Activated T-cell treated with anti-CD3 and anti-CD28 coated beads, Interleukin-2, amount 50 U/mL, for 24 hours (primary cell): ENCODE results near the gene HNRNPA1.
A peak's percentile ranks its signal among the peaks of the same experiment; 100 is the strongest.
"Not testable (repeated sequence)": the region's sequence is repeated elsewhere in the genome, so short reads cannot be mapped to it uniquely, and the experiment has no call there.

Experiments used
- DNase-seq: peaks from one replicate; pipeline ENCODE4 v3.0.0-alpha.2; 2020
- H3K27ac Mint-ChIP-seq: 2 replicates; pipeline ENCODE4 v1.8.0; 2020; ENCODE audit warnings: mild to moderate bottlenecking, mixed read lengths
- H3K27me3 Mint-ChIP-seq: 2 replicates; pipeline ENCODE4 v1.8.0; 2020; ENCODE audit warnings: mixed read lengths
- H3K36me3 Mint-ChIP-seq: 2 replicates; pipeline ENCODE4 v1.8.0; 2020; ENCODE audit warnings: low read depth, mixed read lengths
- H3K4me1 Mint-ChIP-seq: 2 replicates; pipeline ENCODE4 v1.8.0; 2020; ENCODE audit warnings: low read depth, mixed read lengths
- H3K4me3 Mint-ChIP-seq: 2 replicates; pipeline ENCODE4 v1.8.0; 2020; ENCODE audit warnings: mild to moderate bottlenecking, moderate library complexity, mixed read lengths
- H3K9me3 Mint-ChIP-seq: 2 replicates; pipeline ENCODE4 v1.8.0; 2020; ENCODE audit warnings: mixed read lengths

HNRNPA1 gene

DNA sequence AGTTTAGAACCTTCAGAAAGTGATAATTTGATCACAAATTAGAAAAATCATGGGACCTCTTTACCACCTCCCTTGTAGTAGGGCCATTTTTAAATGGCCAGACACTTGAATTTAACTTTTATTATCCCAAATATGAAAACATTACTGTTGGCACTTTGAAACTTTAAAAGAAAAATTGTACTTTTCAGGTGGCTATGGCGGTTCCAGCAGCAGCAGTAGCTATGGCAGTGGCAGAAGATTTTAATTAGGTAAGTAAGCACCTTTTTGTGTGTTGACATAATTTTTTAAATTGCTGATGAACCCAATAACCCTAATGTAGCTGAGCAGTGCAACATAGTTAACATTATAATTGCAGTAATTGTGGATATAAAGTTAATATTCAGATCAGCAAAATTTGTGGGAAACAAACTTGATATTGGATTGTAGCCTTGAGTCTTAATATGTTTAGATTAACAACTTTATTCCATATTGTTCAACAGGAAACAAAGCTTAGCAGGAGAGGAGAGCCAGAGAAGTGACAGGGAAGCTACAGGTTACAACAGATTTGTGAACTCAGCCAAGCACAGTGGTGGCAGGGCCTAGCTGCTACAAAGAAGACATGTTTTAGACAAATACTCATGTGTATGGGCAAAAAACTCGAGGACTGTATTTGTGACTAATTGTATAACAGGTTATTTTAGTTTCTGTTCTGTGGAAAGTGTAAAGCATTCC lies 3.7 kb downstream of the HNRNPA1 start:
- H3K4me3 Mint-ChIP-seq, H3K36me3 Mint-ChIP-seq, H3K9me3 Mint-ChIP-seq, H3K27ac Mint-ChIP-seq, H3K27me3 Mint-ChIP-seq, DNase-seq: not testable (repeated sequence)
- peaks cover 42% of the 10 kb centered on the region for H3K4me1 Mint-ChIP-seq

DNA sequence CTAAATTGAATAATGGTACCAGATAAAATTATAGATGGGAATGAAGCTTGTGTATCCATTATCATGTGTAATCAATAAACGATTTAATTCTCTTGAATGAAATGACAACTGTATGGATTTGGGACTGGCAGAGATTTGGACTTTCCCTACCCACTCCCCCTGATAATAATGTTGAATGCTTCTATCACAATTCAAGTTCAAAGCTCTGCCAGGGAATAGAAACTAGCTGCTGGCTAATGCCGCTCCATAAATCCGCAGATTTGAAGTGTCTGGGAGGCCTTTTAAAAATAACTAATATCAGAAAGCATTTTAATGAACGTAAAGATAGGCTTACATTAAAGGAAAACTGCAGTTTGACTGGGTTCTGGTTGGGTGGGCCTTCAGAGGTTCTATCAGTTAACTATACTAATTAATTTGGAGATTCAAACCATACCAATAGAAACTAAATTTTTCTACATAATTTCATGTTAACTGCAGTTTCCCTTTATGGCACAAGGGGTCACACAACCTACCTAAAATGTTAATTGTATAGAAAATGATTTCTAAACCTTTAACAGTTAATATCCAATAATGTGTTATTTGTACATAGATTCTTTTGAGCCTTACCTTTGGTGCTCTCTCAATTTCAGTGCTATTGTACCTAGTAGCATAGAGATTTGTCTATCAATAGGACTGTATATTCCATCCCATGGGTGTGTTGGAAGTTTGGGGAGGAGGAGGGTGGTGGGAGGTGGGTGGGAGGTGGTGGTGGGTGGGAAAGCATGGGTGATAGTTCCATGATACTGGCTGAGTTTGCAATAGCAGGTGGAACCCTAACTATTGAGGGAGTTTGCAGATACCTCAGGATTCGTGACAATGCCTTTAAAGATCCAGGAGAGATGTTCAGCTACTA lies 4.9 kb downstream of the HNRNPA1 start:
- Mint-ChIP-seq H3K27ac (no peak overlapping the region), H3K4me1 (peaks cover 42% of the 10 kb centered on the region), H3K4me3 (no peak overlapping the region), H3K27me3 (no peaks in the 10 kb centered on the region), H3K9me3 (no peaks in the 10 kb centered on the region), H3K36me3 (peaks cover 3% of the 10 kb centered on the region)
- DNase-seq, result no peak

GRCh38 chr12:54286042-54287030 lies 5.8 kb downstream of the HNRNPA1 start:
- Mint-ChIP-seq H3K4me1 (peaks cover 42% of the 10 kb centered on the region), H3K36me3 (peaks cover 3% of the 10 kb centered on the region), H3K27ac (no peak overlapping the region), H3K9me3 (no peaks in the 10 kb centered on the region), H3K4me3 (no peak overlapping the region), H3K27me3 (no peaks in the 10 kb centered on the region)
- DNase-seq, result peak; percentile 53

GRCh38 chr12:54287261-54288157 lies 7.0 kb downstream of the HNRNPA1 start:
- H3K27ac Mint-ChIP-seq, result no peak overlapping the region

DNA sequence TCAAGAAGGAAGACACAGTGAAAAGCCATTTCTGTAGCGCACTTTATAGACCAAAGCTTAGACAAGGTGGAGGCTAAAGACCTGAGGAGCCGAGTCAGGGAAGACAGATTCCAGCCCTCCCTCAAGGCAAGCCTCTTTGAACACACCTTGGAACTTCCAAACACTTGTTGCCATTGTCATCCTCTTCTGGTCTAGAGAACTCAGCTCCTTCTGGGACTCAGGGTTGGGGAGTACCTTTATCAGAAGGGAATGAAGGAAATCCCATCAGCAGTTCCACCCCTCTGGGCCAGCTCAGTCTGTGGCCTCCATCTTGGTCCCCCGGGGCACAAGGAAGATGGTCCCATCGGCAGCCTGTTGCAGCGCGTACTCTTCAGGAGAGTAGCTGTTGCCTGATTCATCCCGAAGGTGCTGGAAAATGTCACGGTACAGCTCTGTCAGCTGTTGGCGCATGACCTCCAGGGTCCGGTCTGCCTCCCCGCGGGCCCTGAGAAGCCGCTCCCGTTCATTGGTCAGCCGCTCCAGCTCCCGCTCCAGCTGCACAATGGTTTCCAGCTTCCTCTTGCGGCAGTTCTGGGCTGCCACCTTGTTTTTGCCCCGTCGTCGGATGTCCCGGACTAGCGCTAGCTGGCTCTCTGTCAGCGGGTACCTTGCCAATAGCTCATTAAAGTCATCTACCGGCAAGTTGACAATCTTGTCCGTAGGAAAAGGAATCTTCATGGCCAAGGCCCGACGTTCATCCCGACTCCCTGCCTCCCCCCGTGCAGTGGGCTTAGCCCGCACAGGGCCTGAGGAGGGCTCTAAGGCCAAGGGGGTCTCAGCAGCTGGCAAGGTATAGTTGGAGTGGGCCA lies 11.8 kb downstream of the HNRNPA1 start:
- H3K4me1 Mint-ChIP-seq, result no peaks in the 10 kb centered on the region
- no peaks in the 10 kb centered on the region for H3K9me3 Mint-ChIP-seq
- peak overlapping the region; percentile 59 for H3K27ac Mint-ChIP-seq
- no peak overlapping the region for H3K4me3 Mint-ChIP-seq
- peaks cover 3% of the 10 kb centered on the region for H3K36me3 Mint-ChIP-seq
- H3K27me3 Mint-ChIP-seq, result no peaks in the 10 kb centered on the region
- no peak for DNase-seq

More at GRCh38 chr12:54287261-54288157, 7.0 kb downstream of the HNRNPA1 start:
- Mint-ChIP-seq H3K27me3 (no peaks in the 10 kb centered on the region), H3K4me3 (peak overlapping the region; percentile 30), H3K4me1 (peaks cover 40% of the 10 kb centered on the region), H3K9me3 (no peaks in the 10 kb centered on the region), H3K36me3 (peaks cover 3% of the 10 kb centered on the region)
- DNase-seq, result peak; percentile 56

DNA sequence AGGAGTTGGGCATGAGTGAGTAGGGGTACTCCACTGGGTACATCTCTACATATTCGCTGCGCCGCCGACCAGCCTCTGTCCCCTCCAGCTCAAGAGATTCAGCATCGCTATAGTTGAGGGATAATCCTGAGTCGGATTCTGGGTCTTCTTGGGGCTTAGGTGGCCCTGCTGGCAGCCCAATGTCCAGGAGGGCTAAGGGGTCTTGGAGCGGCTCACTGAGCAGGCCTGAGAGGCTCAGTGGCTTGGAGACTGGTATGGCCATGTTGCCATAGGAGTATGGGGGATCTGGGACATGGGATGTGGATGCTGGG lies 12.4 kb downstream of the HNRNPA1 start:
- Mint-ChIP-seq H3K36me3 (peaks cover 3% of the 10 kb centered on the region), H3K4me3 (no peak overlapping the region), H3K27ac (no peak overlapping the region)

DNA sequence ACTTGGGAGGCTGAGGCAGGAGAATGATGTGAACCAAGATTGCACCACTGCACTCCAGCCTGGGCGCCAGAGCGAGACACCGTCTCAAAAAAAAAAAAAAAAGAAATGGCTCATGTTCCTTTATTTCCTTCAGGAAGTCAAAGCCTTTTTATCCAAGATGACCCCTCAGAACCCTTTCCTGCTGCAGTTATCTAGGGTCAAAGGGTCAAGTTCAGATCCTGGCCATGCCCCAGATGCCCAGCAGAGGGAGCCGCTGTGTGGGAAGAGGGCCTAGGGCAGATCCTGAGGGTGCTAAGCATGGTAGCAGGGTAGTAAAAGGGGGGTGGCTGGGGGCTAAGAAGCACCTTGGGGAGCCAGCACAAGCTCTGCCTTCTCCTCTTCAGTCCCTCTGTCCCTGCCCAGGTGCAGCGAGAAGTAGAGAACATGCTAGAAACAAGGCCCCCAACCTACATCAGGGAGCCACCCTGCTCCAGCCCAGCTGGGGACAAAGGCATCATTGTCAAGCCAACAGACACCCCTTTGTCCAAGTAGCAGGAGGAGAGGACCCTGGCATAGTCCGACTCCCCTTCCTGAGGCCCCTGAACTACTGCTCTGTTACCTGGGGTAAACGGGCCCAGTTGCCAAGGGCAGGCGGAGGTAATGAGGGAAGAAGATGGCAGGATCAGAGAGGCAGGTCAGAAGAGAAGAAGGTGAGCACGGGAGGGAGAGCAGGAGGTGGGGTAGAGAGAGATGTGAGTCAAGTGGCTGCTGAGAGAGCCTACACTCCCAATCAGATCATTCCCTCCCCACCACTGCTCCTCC lies 13.8 kb downstream of the HNRNPA1 start:
- no peaks in the 10 kb centered on the region for H3K36me3 Mint-ChIP-seq
- peak; percentile 72 for DNase-seq
- no peaks in the 10 kb centered on the region for H3K9me3 Mint-ChIP-seq
- H3K27me3 Mint-ChIP-seq, result peaks cover 7% of the 10 kb centered on the region
- H3K4me1 Mint-ChIP-seq, result peaks cover 5% of the 10 kb centered on the region
- no peak overlapping the region for H3K4me3 Mint-ChIP-seq
- H3K27ac Mint-ChIP-seq, result no peak overlapping the region

More for the DNA sequence above, 12.4 kb downstream of the HNRNPA1 start:
- no peak for DNase-seq
- no peaks in the 10 kb centered on the region for H3K9me3 Mint-ChIP-seq
- H3K4me1 Mint-ChIP-seq, result peaks cover 3% of the 10 kb centered on the region
- no peaks in the 10 kb centered on the region for H3K27me3 Mint-ChIP-seq

- no peak for DNase-seq
- Mint-ChIP-seq H3K9me3 (no peaks in the 10 kb centered on the region), H3K27me3 (peaks cover 14% of the 10 kb centered on the region), H3K36me3 (no peaks in the 10 kb centered on the region), H3K4me1 (peaks cover 7% of the 10 kb centered on the region), H3K27ac (no peak overlapping the region), H3K4me3 (no peak overlapping the region)
These were observed 14.5 kb downstream of the HNRNPA1 start for GRCh38 chr12:54294953-54295566.

DNA sequence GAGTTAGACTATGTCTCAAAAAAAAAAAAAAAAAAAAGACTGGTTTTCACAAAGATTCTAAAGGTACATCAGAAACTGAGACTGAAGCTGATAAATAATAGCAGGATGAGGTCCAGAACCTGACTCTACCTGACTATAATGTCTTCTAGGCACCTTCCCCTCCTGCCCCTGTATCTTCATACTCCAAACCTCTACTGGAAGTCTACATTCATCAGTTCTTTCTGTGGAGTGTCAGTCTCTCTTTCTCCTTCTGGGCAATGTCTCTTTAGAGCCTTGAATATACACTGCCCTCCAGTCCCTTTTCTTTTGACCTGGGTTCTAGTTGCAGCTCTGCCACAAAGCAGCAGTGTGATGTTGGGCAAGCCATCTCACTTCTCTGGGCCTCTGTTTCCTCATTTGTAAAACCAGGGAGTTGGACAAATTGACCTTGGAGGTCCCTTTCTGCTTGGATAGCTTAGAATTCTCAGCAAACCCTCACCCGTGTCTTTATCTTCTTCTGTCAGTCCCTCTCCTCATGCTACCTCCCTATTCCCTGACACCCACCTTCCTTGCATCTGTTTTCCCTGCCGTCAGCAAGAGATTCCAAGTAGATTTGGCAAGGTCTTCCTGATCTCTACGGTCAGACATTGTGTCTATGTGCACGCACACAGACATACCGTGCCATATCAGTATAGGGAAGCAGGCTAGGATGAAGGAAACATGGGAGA lies 16.0 kb downstream of the HNRNPA1 start:
- no peaks in the 10 kb centered on the region for H3K36me3 Mint-ChIP-seq
- no peaks in the 10 kb centered on the region for H3K9me3 Mint-ChIP-seq
- no peak for DNase-seq
- H3K27me3 Mint-ChIP-seq, result peaks cover 29% of the 10 kb centered on the region
- peaks cover 16% of the 10 kb centered on the region for H3K4me1 Mint-ChIP-seq
- no peak overlapping the region for H3K4me3 Mint-ChIP-seq
- no peak overlapping the region for H3K27ac Mint-ChIP-seq

DNA sequence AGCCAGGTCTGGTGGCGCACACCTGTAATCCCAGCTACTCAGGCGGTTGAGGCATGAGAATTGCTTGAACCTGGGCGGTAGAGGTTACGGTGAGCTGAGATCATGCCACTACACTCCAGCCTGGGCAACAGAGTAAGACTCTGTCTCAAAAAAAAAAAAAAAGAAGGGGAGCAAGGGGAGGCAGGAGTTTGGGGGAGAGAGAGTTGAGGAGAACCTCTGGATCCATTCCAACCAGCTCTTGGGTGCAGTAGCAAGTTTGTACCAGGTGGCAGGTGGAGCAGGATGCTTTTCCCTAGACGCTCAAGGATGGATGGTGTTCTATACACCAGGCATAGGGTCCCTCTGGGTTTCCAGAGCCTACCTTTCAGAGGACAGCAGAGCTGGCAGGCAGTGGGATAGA lies 18.4 kb downstream of the HNRNPA1 start:
- Mint-ChIP-seq H3K36me3 (no peaks in the 10 kb centered on the region), H3K27me3 (peaks cover 49% of the 10 kb centered on the region), H3K4me3 (no peak overlapping the region), H3K9me3 (no peaks in the 10 kb centered on the region), H3K4me1 (peaks cover 17% of the 10 kb centered on the region), H3K27ac (no peak overlapping the region)
- no peak for DNase-seq

DNA sequence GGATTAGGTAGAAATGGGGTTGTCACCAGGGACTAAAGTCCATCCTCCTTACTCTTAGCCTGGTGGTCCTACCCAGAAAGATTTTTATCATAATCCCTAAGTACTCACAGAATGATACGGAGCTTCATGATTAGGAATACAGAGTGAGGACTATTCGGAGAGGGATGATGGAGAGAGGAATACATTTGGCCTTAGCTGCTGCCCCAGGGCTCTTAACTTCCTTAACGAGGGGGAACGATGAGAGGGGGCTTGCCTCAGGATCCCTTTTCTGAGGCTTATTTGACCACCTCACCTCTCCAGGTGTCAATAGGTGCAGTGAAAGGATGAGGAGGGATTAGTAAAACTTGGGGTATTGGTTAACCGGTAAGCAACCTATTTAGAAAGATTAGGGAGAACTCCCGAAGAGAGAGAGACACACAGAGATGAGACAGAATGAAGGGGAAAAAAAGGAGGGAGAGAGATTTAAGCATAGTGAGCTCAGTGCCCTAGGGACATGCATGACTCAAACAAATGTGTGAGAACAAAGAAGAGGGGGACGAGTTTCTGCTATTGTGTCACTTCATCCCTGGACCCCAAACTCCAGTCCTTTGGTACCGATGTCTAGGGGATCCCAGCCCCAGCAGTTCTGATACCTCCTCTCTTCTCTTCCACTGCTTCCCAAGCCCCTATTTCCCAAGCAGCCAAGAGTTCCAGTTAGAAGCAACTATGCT lies 19.1 kb downstream of the HNRNPA1 start:
- Mint-ChIP-seq H3K27me3 (peaks cover 56% of the 10 kb centered on the region), H3K9me3 (no peaks in the 10 kb centered on the region), H3K4me1 (peaks cover 24% of the 10 kb centered on the region), H3K4me3 (no peak overlapping the region), H3K27ac (peak overlapping the region; percentile 6), H3K36me3 (no peaks in the 10 kb centered on the region)
- no peak for DNase-seq
